GM23338 (cell line): Measurements from ENCODE around the gene SCAMP1.

Source experiments
- CTCF ChIP-seq, 2 experiments: fragments of 200-600 bp in 1 of 2; sonication (generic) in 1 of 2; conservative IDR thresholded peaks; 2 replicates each; pipeline versions ENCODE4 v1.5.1 to v1.6.1; 2016 to 2017; ENCODE audit warnings: antibody characterized with exemption in 2 of 2, low read depth in 2 of 2, mild to moderate bottlenecking in 2 of 2, moderate library complexity in 1 of 2
- EZH2 ChIP-seq: fragments of 200-600 bp; sonication (generic); IDR thresholded peaks from one replicate; pipeline ENCODE4 v1.8.0; 2017; ENCODE audit warnings: antibody characterized with exemption, mild to moderate bottlenecking, low read depth; ENCODE audit not compliant: unreplicated experiment
- EZH2phosphoT487 ChIP-seq: fragments of 200-600 bp; sonication (generic); IDR thresholded peaks from one replicate; pipeline ENCODE4 v1.8.1; 2018; ENCODE audit warnings: antibody characterized with exemption; ENCODE audit not compliant: unreplicated experiment
- JUNB ChIP-seq: IDR thresholded peaks from one replicate; pipeline ENCODE4 v1.6.1; 2016; ENCODE audit warnings: antibody characterized with exemption; ENCODE audit not compliant: unreplicated experiment
- REST ChIP-seq: IDR thresholded peaks from one replicate; pipeline ENCODE4 v1.6.1; 2018; ENCODE audit warnings: antibody characterized with exemption; ENCODE audit not compliant: unreplicated experiment
- STAT1 ChIP-seq: IDR thresholded peaks from one replicate; pipeline ENCODE4 v1.6.1; 2016; ENCODE audit warnings: antibody characterized with exemption; ENCODE audit not compliant: unreplicated experiment

DNA sequence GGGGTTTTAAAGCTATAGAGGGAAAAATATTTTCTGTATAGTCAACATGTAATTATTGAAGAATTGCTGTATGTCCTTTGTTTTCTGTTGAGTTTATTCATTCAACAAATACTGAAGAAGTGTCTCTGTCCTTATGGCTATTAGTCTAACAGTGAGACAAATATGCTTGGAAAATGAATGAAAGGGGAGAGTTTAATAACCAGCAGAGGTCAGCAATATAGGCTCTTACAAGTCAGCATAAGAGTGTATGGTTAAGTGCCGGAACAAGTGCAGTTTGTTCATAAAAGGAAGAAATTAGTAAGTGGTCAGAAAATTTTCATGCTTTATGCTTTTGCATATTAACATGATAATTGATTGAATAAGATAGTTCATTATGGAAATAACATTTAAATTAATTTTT, 3.6 kb downstream of the SCAMP1 start:
- TF ChIP-seq CTCF (conservative IDR thresholded peaks at IDR 0.05; ENCODE audit: low read depth in 2 of 2) (no peak), JUNB (no peak), EZH2phosphoT487 (no peak), EZH2 (no peak), REST (no peak), STAT1 (no peak)
